H1 (cell line): ENCODE results near the gene HLX.

ENCODE experiments used
- ATF3 ChIP-seq: IDR thresholded peaks from 2 replicates; pipeline ENCODE4 v1.6.1; 2011; ENCODE audit warnings: low read depth, mild to moderate bottlenecking, low read length; ENCODE audit not compliant: insufficient read depth
- CHD2 ChIP-seq: IDR thresholded peaks from 2 replicates; pipeline ENCODE4 v1.6.1; 2012; ENCODE audit warnings: low read length, improper control_type of control experiment
- EP300 ChIP-seq, 2 experiments: IDR thresholded peaks; 1 replicate in 1 of 2; 2 replicates in 1 of 2; pipeline ENCODE4 v1.6.1; 2011 to 2012; ENCODE audit warnings: low read depth in 2 of 2, low read length in 2 of 2, mild to moderate bottlenecking in 2 of 2, borderline replicate concordance in 1 of 2, inconsistent platforms in 1 of 2, moderate library complexity in 1 of 2
- EZH2 ChIP-seq: fragments of 200-600 bp; sonication (generic); IDR thresholded peaks from 2 replicates; pipeline ENCODE4 v1.7.1; 2012; ENCODE audit warnings: low read depth, mild to moderate bottlenecking, moderate library complexity, low read length, inconsistent platforms; ENCODE audit not compliant: severe bottlenecking
- FOSL1 ChIP-seq: IDR thresholded peaks from 2 replicates; pipeline ENCODE4 v1.6.1; 2011; ENCODE audit warnings: mild to moderate bottlenecking, low read depth, low read length, moderate library complexity; ENCODE audit not compliant: insufficient read depth
- JUND ChIP-seq: IDR thresholded peaks from 2 replicates; pipeline ENCODE4 v1.6.1; 2011; ENCODE audit warnings: mild to moderate bottlenecking, improper control_type of control experiment, low read length
- MAX ChIP-seq: IDR thresholded peaks from 2 replicates; pipeline ENCODE4 v1.6.1; 2012; ENCODE audit warnings: inconsistent platforms
- PHF8 ChIP-seq: fragments of 200-600 bp; sonication (generic); conservative IDR thresholded peaks from 2 replicates; pipeline ENCODE4 v1.7.1; 2012; ENCODE audit warnings: low read depth, mild to moderate bottlenecking, inconsistent platforms, low read length, moderate library complexity
- POLR2A ChIP-seq, 2 experiments: IDR thresholded peaks; 1 replicate in 1 of 2; 2 replicates in 1 of 2; pipeline ENCODE4 v1.6.1; 2011; ENCODE audit warnings: low read depth in 2 of 2, low read length in 2 of 2, mild to moderate bottlenecking in 2 of 2; ENCODE audit errors: control extremely low read depth in 1 of 2
- RNF2 ChIP-seq: fragments of 200-900, 300-1000 bp; sonication (generic); IDR thresholded peaks from 2 replicates; pipeline ENCODE4 v1.7.1; 2016; ENCODE audit warnings: borderline replicate concordance, low read depth, mild to moderate bottlenecking, antibody characterized with exemption, low read length; ENCODE audit not compliant: poor library complexity, severe bottlenecking; ENCODE audit errors: missing control alignments
- SP2 ChIP-seq: IDR thresholded peaks from 2 replicates; pipeline ENCODE4 v1.6.1; 2012; ENCODE audit warnings: mild to moderate bottlenecking, low read length, inconsistent platforms
- TF ChIP-seq, protein P1 (sequence below), 3 experiments: IDR thresholded peaks; 1 replicate in 2 of 3; 2 replicates in 1 of 3; pipeline versions ENCODE4 v1.5.1 to v1.6.1; 2011; ENCODE audit warnings: low read length in 3 of 3, mild to moderate bottlenecking in 3 of 3, inconsistent platforms in 2 of 3, low read depth in 1 of 3, moderate library complexity in 1 of 3; ENCODE audit not compliant: insufficient read depth in 1 of 3; ENCODE audit errors: control extremely low read depth in 1 of 3

DNA sequence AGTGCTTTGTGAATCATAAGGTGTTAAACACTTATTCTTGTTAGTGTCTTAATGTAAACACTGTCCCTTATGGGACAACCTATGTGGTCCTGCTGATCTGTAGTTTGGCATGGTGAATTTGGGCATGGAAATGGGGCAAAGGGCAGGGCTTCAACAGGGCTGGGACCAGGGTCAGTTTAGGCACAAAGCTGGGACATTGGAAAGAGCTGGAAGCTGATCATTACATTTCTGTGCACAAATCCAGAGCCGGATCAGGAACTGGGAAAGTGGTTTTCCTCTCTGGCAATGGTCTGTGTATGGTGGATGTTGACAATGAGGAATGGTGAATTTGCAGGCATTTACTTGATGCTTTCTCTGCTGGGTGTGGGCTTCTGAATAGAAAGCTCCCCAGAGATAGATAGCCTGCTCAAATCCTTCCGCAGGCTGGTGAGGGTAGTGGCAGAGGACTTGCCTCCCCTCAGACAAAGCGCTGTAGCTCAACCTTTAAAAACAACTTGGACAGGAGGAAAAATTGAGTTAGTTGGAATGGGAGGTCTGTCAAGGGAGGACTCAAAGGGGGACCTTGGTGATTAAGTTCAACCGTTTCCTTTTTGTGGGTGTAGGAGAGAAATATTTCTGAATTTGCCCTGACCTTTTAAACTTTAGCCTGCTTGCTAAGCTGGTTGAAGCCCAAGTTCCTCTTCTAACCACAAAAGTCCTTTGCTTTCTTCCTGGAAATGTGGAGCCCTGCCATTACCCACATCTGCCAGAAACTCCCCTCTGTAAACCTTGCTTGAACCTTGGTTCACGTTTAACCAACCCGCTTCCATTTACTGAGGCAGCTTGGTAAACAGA lies 35.3 kb downstream of the HLX start:
- TF ChIP-seq POLR2A (IDR thresholded peaks at IDR 0.05; ENCODE audit: control extremely low read depth in 1 of 2, low read depth in 2 of 2, low read length in 2 of 2) (no peak), FOSL1 (no peak), EZH2 (no peak), EP300 (IDR thresholded peaks at IDR 0.05; ENCODE audit: borderline replicate concordance in 1 of 2, low read depth in 2 of 2, low read length in 2 of 2) (no peak), CHD2 (no peak), JUND (no peak), RNF2 (no peak), MAX (no peak), PHF8 (no peak), SP2 (no peak), ATF3 (no peak)
- TF ChIP-seq, protein P1, sequence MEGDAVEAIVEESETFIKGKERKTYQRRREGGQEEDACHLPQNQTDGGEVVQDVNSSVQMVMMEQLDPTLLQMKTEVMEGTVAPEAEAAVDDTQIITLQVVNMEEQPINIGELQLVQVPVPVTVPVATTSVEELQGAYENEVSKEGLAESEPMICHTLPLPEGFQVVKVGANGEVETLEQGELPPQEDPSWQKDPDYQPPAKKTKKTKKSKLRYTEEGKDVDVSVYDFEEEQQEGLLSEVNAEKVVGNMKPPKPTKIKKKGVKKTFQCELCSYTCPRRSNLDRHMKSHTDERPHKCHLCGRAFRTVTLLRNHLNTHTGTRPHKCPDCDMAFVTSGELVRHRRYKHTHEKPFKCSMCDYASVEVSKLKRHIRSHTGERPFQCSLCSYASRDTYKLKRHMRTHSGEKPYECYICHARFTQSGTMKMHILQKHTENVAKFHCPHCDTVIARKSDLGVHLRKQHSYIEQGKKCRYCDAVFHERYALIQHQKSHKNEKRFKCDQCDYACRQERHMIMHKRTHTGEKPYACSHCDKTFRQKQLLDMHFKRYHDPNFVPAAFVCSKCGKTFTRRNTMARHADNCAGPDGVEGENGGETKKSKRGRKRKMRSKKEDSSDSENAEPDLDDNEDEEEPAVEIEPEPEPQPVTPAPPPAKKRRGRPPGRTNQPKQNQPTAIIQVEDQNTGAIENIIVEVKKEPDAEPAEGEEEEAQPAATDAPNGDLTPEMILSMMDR (IDR thresholded peaks at IDR 0.05; ENCODE audit: control extremely low read depth in 1 of 3, insufficient read depth in 1 of 3, low read depth in 1 of 3, low read length in 3 of 3), result no peak
